SK-N-MC (cell line): ENCODE data around the gene TBC1D22A.
"Not testable (repeated sequence)": the region's sequence is repeated elsewhere in the genome, so short reads cannot be mapped to it uniquely, and the experiment has no call there.

Source experiments
- DNase-seq: peaks from one replicate; pipeline ENCODE4 v3.0.0-alpha.2; 2011; ENCODE audit warnings: low read depth, low spot score
- H3K27ac ChIP-seq: fragments of 200-600 bp; sonication (generic); 2 replicates; pipeline ENCODE4 v1.5.1; 2016; ENCODE audit warnings: mixed run types
- H3K36me3 ChIP-seq: fragments of 200-600 bp; sonication (generic); 2 replicates; pipeline ENCODE4 v1.6.1; 2017; ENCODE audit warnings: antibody characterized with exemption, low read length, mixed read lengths; ENCODE audit not compliant: insufficient read depth
- H3K4me3 ChIP-seq: fragments of 200-600 bp; sonication (generic); 2 replicates; pipeline ENCODE4 v1.5.1; 2016
- H3K9ac ChIP-seq: fragments of 200-600 bp; sonication (generic); 2 replicates; pipeline ENCODE4 v1.8.0; 2017; ENCODE audit warnings: mixed run types, mixed read lengths; ENCODE audit not compliant: insufficient read length
- H3K9me3 ChIP-seq: fragments of 200-600 bp; sonication (generic); 2 replicates; pipeline ENCODE4 v1.6.1; 2017; ENCODE audit warnings: low read depth, mild to moderate bottlenecking, antibody characterized with exemption, low read length, moderate library complexity, mixed read lengths
- EZH2 ChIP-seq: fragments of 200-600 bp; sonication (generic); IDR thresholded peaks from one replicate; pipeline ENCODE4 v1.6.1; 2017; ENCODE audit warnings: antibody characterized with exemption
- FOXP2 ChIP-seq: optimal IDR thresholded peaks from 2 replicates; pipeline ENCODE3; 2011; ENCODE audit warnings: mild to moderate bottlenecking, moderate library complexity; ENCODE audit not compliant: insufficient read depth; ENCODE audit errors: extremely low read length, control extremely low read depth
- POLR2AphosphoS5 ChIP-seq: IDR thresholded peaks from 2 replicates; pipeline ENCODE4 v1.6.1; 2012; ENCODE audit warnings: mild to moderate bottlenecking, low read depth, low read length, borderline replicate concordance

Gene TBC1D22A

GRCh38 chr22:47136050-47136449 is 373.6 kb downstream of the TBC1D22A start:
- Histone ChIP-seq H3K4me3 (no peak overlapping the region), H3K9ac (no peak overlapping the region), H3K27ac (no peak overlapping the region), H3K9me3 (no peaks in the 10 kb centered on the region), H3K36me3 (no peaks in the 10 kb centered on the region)
- TF ChIP-seq POLR2AphosphoS5 (no peak), EZH2 (no peak), FOXP2 (no peak)
- DNase-seq: no peak

GRCh38 chr22:47136671-47137070 is 374.2 kb downstream of the TBC1D22A start:
- DNase-seq: no peak
- no peak overlapping the region for H3K4me3 ChIP-seq
- TF ChIP-seq EZH2: no peak
- TF ChIP-seq FOXP2: no peak
- TF ChIP-seq POLR2AphosphoS5: no peak
- no peak overlapping the region for H3K9ac ChIP-seq
- no peaks in the 10 kb centered on the region for H3K9me3 ChIP-seq
- no peaks in the 10 kb centered on the region for H3K36me3 ChIP-seq
- H3K27ac ChIP-seq: no peak overlapping the region

DNA sequence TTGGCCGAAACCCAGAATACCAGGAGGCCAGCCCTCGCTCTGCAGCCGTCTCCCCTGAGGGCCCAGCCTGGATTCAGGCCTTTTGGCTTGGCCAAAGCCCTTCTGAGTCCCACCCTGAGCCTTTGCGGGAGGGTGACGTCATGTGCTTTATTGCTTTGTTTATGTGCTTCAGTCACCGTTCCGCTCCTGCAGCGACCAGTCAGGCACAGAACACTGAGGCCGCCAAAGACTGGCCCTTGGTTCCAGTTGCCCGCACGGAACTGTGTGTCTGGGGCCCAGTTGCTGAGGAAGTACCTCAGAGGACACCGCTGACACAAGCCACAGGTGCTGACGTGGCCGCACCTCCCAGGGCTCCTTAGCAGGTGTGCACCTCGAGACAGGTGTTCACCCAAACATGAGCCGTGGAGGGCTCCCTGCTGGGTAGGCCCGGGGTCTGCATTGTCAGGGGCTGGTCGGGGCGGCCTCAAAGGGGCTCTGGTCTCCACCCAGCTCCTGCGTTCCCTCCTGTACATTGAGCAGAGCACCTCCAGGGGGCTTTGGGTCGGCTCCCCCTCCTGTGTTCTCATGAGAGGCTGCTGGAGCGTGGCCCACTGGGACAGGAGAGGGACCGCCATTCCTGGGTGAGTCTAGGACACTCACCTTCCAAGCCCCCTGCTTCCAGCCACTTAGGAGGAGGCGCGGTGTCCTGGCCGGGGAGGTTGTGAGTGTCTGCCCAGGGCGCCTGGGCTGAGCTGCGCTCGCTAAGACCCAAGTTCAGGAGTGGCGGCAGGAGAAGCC is 376.8 kb downstream of the TBC1D22A start:
- no peak overlapping the region for H3K4me3 ChIP-seq
- H3K9me3 ChIP-seq: no peaks in the 10 kb centered on the region
- no peak overlapping the region for H3K9ac ChIP-seq
- no peak overlapping the region for H3K27ac ChIP-seq
- no peaks in the 10 kb centered on the region for H3K36me3 ChIP-seq
- no peak for DNase-seq
- TF ChIP-seq FOXP2: no peak
- TF ChIP-seq EZH2: no peak
- no peak for TF ChIP-seq POLR2AphosphoS5

GRCh38 chr22:47139790-47140119 is 377.3 kb downstream of the TBC1D22A start:
- Histone ChIP-seq H3K9me3 (no peaks in the 10 kb centered on the region), H3K27ac (no peak overlapping the region), H3K36me3 (no peaks in the 10 kb centered on the region), H3K4me3 (no peak overlapping the region), H3K9ac (no peak overlapping the region)
- no peak for DNase-seq
- TF ChIP-seq POLR2AphosphoS5 (no peak), FOXP2 (no peak), EZH2 (no peak)

GRCh38 chr22:47140975-47141374 is 378.5 kb downstream of the TBC1D22A start:
- not testable (repeated sequence) for H3K27ac ChIP-seq, DNase-seq, H3K36me3 ChIP-seq, H3K9ac ChIP-seq, H3K4me3 ChIP-seq, H3K9me3 ChIP-seq

DNA sequence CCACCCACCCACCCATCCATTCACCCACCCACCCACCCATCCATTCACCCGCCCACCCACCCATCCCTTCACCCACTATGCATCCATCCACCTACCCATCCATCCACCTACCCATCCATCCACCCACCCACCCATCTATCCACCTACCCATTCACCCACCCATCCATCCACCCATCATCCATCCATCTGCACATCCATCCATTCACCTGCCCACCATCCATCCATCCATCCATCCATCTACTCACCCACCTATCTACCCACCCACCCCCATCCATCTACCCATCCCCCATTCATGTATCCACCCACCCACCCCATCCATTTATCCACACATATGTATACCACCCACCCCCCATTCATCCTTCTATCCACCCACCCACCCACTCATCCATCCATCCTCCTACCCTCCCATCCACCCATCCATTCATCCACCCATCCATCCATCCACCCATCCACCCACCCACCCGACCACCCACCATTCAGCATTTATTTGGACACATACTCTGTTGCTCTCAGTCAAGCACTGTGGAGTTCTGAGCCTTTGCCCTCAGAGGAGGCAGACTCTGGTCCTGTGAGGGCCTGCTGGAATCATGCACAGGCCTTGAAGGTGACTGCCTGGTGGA is 380.1 kb downstream of the TBC1D22A start:
- H3K9ac ChIP-seq: no peak overlapping the region
- no peak for TF ChIP-seq EZH2
- no peak for TF ChIP-seq FOXP2
- no peak for TF ChIP-seq POLR2AphosphoS5
- no peak overlapping the region for H3K27ac ChIP-seq
- DNase-seq: no peak
- no peaks in the 10 kb centered on the region for H3K9me3 ChIP-seq
- no peak overlapping the region for H3K4me3 ChIP-seq
- no peaks in the 10 kb centered on the region for H3K36me3 ChIP-seq

DNA sequence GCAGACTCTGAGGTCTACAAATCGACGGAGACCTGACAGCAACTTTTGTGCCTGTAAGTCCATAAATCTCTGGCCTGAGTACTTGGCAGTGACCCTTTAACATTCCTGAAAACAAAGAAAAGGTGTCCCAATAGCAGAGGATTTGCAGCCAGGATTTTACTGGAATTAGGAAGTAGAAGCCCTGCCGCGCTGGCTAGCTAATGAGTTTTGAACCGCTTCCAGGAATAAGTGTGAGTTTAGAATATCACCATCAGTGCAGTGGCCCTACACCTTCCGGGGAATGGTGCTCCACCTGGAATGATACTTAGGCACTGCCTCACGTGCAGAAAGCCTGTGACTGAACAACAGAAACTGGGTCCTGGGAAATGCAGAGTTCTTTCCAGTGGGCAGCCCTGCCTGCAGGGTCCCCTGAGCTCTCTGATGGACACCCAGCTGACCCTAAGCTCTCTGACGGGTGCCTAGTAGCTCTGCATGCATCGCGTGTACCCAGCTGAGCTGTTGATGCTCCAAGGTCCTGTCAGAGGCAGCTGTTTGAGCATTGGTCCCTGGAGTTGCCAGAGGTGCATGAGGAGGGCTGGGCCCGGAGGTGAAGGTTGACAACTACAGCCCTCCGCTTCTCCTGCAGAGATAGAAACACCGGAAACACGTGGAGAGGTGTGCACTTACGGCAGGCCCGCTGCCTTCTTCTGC is 380.9 kb downstream of the TBC1D22A start:
- Histone ChIP-seq H3K36me3 (no peaks in the 10 kb centered on the region), H3K9ac (no peak overlapping the region), H3K9me3 (no peaks in the 10 kb centered on the region), H3K4me3 (no peak overlapping the region), H3K27ac (no peak overlapping the region)
- TF ChIP-seq EZH2: no peak
- no peak for TF ChIP-seq POLR2AphosphoS5
- no peak for TF ChIP-seq FOXP2
- DNase-seq: no peak

DNA sequence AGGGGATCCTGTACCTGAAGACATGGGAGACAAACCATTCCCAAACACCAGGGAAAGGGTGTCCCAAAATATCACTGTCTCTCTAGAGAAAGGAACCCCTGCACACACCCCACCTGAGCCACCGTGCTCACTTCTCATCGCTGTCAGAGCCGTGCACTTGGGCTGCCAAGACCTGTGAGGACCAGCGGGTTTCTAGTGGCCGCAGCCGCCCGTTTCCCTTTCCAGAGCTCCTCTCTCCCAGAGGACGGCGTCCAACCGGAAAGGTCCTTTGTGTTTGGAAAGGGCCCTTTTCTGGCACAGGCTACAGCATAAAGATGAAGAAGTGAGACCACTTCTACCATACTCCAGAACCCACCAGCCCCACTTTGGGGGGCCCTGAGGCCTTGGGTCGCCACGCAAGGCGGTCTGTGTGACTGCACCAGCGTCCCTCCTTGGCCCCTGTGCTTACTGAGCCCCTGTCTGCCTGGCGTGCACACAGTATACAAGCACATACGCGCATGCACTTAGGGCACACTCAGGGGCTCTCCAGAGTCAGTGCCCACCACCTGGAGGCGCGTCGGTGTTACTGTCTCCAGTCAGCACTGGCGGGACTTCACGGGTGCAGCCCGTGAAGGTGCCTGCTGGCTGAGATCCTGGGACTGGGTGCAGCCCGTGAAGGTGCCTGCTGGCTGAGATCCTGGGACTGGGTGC is 381.8 kb downstream of the TBC1D22A start:
- H3K27ac ChIP-seq: no peak overlapping the region
- DNase-seq: no peak
- TF ChIP-seq FOXP2 (no peak), EZH2 (no peak), POLR2AphosphoS5 (no peak)
- H3K4me3 ChIP-seq: no peak overlapping the region
- H3K9ac ChIP-seq: no peak overlapping the region
- no peaks in the 10 kb centered on the region for H3K36me3 ChIP-seq
- no peaks in the 10 kb centered on the region for H3K9me3 ChIP-seq
